ENCODE measurements around the gene SPATA2L. TPM values are rescaled to one million over a fixed set of nuclear protein-coding genes. Genes with fewer than 3 reads are reported as not detected.

SPATA2L gene
- total and polyA plus RNA-seq, 10 of the 15 experiments (the other 5 are each of a cell fraction or from before 2014, with no cell fraction given) = 0.20 to 6.9 (median 3.9) TPM; not detected in 1

DNA sequence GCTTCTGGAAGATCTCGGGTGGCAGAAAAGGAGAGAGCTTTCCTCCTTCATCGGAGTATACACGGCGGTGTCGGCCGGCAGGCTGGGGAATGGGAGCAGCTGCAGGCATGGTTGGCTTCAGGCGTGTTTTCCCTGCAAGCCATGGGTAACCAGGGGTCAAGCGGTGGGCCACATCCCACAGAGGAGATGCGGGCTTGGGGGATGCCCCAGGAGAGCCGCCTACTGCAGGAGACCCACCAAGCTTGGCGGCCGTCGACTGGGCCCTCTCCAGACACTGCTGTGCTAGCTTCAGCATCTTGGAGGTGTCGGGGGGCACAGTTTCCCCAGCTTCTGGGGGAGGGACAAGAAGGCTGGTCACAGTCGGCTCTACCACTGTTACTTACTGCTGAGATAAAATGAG is 15.0 kb upstream of the SPATA2L start:
- Histone ChIP-seq H4K20me1 (ENCODE audit: control insufficient read depth, insufficient read depth) (no peaks in the 10 kb centered on the region), H3K4me3 (no peak overlapping the region), H3K9ac (ENCODE audit: control insufficient read depth, insufficient read depth, low read length) (no peak overlapping the region), H3K36me3 (ENCODE audit: control insufficient read depth in 2 of 2, insufficient read depth in 2 of 2, low read length in 1 of 2) (no peaks in the 10 kb centered on the region; a peak in 1 of 4 replicates), H2AFZ (ENCODE audit: control insufficient read depth, low read depth, low read length) (no peak overlapping the region), H3K27me3 (replicated peaks in 1 of 2; ENCODE audit: control insufficient read depth in 2 of 2, insufficient read depth in 2 of 2, low read length in 1 of 2) (no peaks in the 10 kb centered on the region), H3K27ac (ENCODE audit: control insufficient read depth, insufficient read depth) (no peak overlapping the region), H3K4me2 (ENCODE audit: control insufficient read depth, insufficient read depth) (no peak overlapping the region), H3K9me3 (replicated peaks; ENCODE audit: control insufficient read depth, insufficient read depth, low read length) (no peaks in the 10 kb centered on the region), H3K79me2 (ENCODE audit: control insufficient read depth, insufficient read depth, low read length) (peaks cover 7% of the 10 kb centered on the region), H3K4me1 (ENCODE audit: control insufficient read depth, insufficient read depth, low read length) (peaks cover 12% of the 10 kb centered on the region)
- ChIA-PET POLR2A (no interaction called here), CTCF (no interaction called here), RAD21 (ENCODE audit: unreplicated experiment) (no interaction called here), SMC1A (ENCODE audit: uncharacterized antibody, unreplicated experiment) (interaction anchor here (1.1 kb wide), 1 partner anchor 143 kb away, joined by 3 read pairs; no protein-coding TSS in a partner anchor)
- no peak for ATAC-seq
- no peak for FAIRE-seq
- no peak for TF ChIP-seq RAD21 (IDR thresholded peaks at IDR 0.05; ENCODE audit: insufficient read depth, low read depth, low read length)
- TF ChIP-seq PAX8 (IDR thresholded peaks at IDR 0.05) = no peak
- TF ChIP-seq, protein P1, sequence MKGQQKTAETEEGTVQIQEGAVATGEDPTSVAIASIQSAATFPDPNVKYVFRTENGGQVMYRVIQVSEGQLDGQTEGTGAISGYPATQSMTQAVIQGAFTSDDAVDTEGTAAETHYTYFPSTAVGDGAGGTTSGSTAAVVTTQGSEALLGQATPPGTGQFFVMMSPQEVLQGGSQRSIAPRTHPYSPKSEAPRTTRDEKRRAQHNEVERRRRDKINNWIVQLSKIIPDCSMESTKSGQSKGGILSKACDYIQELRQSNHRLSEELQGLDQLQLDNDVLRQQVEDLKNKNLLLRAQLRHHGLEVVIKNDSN (IDR thresholded peaks at IDR 0.05; ENCODE audit: borderline replicate concordance, extremely low read length, insufficient read depth, low read depth, low read length) = no peak
- TF ChIP-seq, protein P2, sequence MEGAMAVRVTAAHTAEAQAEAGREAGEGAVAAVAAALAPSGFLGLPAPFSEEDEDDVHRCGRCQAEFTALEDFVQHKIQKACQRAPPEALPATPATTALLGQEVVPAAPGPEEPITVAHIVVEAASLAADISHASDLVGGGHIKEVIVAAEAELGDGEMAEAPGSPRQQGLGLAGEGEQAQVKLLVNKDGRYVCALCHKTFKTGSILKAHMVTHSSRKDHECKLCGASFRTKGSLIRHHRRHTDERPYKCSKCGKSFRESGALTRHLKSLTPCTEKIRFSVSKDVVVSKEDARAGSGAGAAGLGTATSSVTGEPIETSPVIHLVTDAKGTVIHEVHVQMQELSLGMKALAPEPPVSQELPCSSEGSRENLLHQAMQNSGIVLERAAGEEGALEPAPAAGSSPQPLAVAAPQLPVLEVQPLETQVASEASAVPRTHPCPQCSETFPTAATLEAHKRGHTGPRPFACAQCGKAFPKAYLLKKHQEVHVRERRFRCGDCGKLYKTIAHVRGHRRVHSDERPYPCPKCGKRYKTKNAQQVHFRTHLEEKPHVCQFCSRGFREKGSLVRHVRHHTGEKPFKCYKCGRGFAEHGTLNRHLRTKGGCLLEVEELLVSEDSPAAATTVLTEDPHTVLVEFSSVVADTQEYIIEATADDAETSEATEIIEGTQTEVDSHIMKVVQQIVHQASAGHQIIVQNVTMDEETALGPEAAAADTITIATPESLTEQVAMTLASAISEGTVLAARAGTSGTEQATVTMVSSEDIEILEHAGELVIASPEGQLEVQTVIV (IDR thresholded peaks at IDR 0.05; ENCODE audit: borderline replicate concordance, partially characterized antibody) = no peak
- no peak for TF ChIP-seq RELA (IDR thresholded peaks at IDR 0.05; ENCODE audit: borderline replicate concordance, partially characterized antibody)
- BruUV-seq (replicated peaks) = no TSS peak
- intact Hi-C loops (cut with micrococcal nuclease; ENCODE audit: unreplicated experiment) = no loop called here
- no peak for DNase-seq (ENCODE audit: low read depth, low spot score)
- 96% methylated on average over 15 of the region's 15 CpGs for WGBS (ENCODE audit: insufficient coverage, insufficient replicate concordance, low lambda C conversion rate, missing lambda C conversion rate)
- in situ Hi-C loops (cut with MboI) = no loop called here
